H1 (cell line): Measurements from ENCODE around the gene CMTR2. TPM values are rescaled to one million over a fixed set of nuclear protein-coding genes. Genes with fewer than 3 reads are reported as not detected.

Experiments used
- BCL11A ChIP-seq, 2 experiments: IDR thresholded peaks; one replicate each; pipeline ENCODE4 v1.6.1; 2011; ENCODE audit warnings: low read depth in 2 of 2, low read length in 2 of 2, mild to moderate bottlenecking in 2 of 2
- CHD1 ChIP-seq: IDR thresholded peaks from 2 replicates; pipeline ENCODE4 v1.6.1; 2012; ENCODE audit warnings: low read depth, low read length, improper control_type of control experiment
- EZH2 ChIP-seq: fragments of 200-600 bp; sonication (generic); IDR thresholded peaks from 2 replicates; pipeline ENCODE4 v1.7.1; 2012; ENCODE audit warnings: low read depth, mild to moderate bottlenecking, moderate library complexity, low read length, inconsistent platforms; ENCODE audit not compliant: severe bottlenecking
- TCF12 ChIP-seq: IDR thresholded peaks from 2 replicates; pipeline ENCODE4 v1.6.1; 2011; ENCODE audit warnings: low read depth, mild to moderate bottlenecking, low read length
- polyA plus RNA-seq, 7 experiments: library from polyadenylated mRNA; depleted of rRNA in 3 of 7; stranded (reverse) in 5 of 7; unstranded in 2 of 7; fragments of >200 nt in 5 of 7; fragments of 200-250 nt in 2 of 7; gene quantifications; 1 replicate in 5 of 7; 2 replicates in 1 of 7; 4 replicates in 1 of 7; pipeline versions ENCODE4 v1.2.1 to v1.2.3, GENCODE V29; 2011 to 2013; ENCODE audit warnings: missing spikeins in 2 of 7, mixed read lengths in 2 of 7
- total RNA-seq: library from RNA; stranded (reverse); fragmentation: NEBNext Ultra II Directional; extraction: Animal tissue kit (Norgen Biotek cat#: 25700); gene quantifications from 2 replicates; pipeline ENCODE4 v1.2.1, GENCODE V29; 2021

Gene CMTR2
- total and polyA plus RNA-seq, 2 of the 8 experiments (the other 6 are each of a cell fraction or from before 2014, with no cell fraction given): 8.5 to 12.8 TPM

DNA sequence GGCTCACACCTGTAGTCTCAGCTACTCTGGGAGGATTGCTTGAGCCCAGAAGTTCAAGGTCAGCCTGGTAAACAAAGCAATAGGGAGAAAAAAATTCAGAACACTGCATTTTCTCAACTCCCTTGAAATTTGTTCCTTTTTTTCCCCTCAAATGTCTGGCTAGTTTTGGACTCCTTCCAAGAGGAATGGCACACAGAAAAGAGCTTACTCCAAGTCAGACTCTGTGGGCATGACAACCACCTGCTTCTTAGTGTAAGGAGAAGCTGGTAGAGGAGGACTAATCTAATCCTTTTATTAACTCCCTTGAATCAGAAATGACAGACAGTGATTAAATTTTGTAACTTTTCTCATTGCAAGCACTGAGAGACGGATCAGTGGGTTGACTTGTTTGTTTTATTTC, 30.8 kb downstream of the CMTR2 start (continued):
- no peak for TF ChIP-seq BCL11A (IDR thresholded peaks at IDR 0.05; ENCODE audit: low read depth in 2 of 2, low read length in 2 of 2)
- TF ChIP-seq TCF12: no peak
- TF ChIP-seq EZH2: no peak
- TF ChIP-seq CHD1: no peak
